Activated T-cell treated with anti-CD3 and anti-CD28 coated beads, Interleukin-2, amount 50 U/mL, for 72 hours (primary cell): ENCODE measurements around the gene PDZD8. TPM values are rescaled to one million over a fixed set of nuclear protein-coding genes. Genes with fewer than 3 reads are reported as not detected.

Experiments used
- total RNA-seq, 2 donors: library from RNA; stranded (reverse); gene quantifications; one replicate each; pipeline ENCODE4 v1.2.3, GENCODE V29; 2022

Gene PDZD8
- total RNA-seq, 2 donors from 2014 or later: 16.3 to 18.3 TPM

Other genes starting within 250 kb of the PDZD8 start
- gene VAX1, start 237.2 kb downstream of the PDZD8 start, total RNA-seq: not detected
- not detected for gene KCNK18, start 178.0 kb downstream of the PDZD8 start, total RNA-seq
- gene SLC18A2, start 134.3 kb downstream of the PDZD8 start, total RNA-seq: under 1 TPM in 1 of 2 donors, not detected in 1; 0.12 TPM
- not detected for gene EMX2, start 167.3 kb upstream of the PDZD8 start, total RNA-seq